ENCODE results near the gene KRT2. TPM values are rescaled to one million over a fixed set of nuclear protein-coding genes. Genes with fewer than 3 reads are reported as not detected.

Gene KRT2
- total RNA-seq, 1 donor from 2014 or later = not detected

DNA sequence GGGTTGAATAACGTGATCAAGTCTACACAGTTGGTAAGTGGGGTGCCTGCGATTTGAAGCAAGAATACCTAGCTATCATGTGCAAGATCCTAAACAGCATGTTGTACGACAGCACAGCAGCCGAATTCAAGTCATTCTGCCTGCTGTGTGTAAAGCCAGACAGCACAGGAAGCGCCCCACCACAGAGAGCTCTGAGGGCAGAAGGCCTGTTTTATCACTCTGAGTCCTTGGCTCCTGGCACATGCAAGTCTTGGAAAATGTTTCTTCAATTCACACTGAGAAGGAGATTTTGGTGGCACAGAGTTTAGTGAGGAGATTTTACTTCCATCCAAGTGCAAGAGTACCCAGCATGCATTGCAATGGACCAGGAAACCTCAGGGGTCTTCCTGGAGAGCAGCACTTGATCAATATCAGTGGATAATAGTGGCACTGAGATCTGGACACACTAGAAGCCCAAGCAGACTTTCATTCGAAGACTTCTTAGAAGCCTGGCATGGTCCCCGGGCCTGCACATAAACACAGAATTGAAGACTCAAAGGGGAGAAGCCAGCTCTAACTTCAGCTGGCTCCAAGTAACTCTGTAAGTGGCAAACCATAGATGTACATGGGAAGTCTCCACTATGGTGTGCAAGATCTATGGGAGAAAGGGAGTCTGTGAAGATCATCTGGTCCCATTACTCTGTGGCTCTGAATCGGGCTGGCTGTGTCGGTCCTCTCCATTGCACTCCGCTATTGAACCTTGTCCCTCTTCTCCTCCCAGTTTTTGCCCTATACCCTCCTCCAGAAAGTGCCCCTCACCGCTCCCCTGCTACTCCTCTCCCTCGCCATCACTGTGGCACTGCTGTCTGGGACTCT, 29.7 kb upstream of the KRT2 start:
- Mint-ChIP-seq H3K4me3 (no peak overlapping the region), H3K36me3 (ENCODE audit: low read depth) (no peaks in the 10 kb centered on the region), H3K4me1 (no peaks in the 10 kb centered on the region), H3K27ac (no peak overlapping the region), H3K27me3 (peaks cover 12% of the 10 kb centered on the region), H3K9me3 (no peaks in the 10 kb centered on the region)
- DNase-seq = no peak
- CTCF ChIA-PET = no interaction called here
- intact Hi-C loops (cut with micrococcal nuclease) = no loop called here
- TF ChIP-seq, protein P1, sequence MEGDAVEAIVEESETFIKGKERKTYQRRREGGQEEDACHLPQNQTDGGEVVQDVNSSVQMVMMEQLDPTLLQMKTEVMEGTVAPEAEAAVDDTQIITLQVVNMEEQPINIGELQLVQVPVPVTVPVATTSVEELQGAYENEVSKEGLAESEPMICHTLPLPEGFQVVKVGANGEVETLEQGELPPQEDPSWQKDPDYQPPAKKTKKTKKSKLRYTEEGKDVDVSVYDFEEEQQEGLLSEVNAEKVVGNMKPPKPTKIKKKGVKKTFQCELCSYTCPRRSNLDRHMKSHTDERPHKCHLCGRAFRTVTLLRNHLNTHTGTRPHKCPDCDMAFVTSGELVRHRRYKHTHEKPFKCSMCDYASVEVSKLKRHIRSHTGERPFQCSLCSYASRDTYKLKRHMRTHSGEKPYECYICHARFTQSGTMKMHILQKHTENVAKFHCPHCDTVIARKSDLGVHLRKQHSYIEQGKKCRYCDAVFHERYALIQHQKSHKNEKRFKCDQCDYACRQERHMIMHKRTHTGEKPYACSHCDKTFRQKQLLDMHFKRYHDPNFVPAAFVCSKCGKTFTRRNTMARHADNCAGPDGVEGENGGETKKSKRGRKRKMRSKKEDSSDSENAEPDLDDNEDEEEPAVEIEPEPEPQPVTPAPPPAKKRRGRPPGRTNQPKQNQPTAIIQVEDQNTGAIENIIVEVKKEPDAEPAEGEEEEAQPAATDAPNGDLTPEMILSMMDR (IDR thresholded peaks at IDR 0.05) = no peak
- POLR2A ChIA-PET = no interaction called here
- no peak for ATAC-seq (ENCODE audit: low read depth)

- ChIA-PET CTCF (no interaction called here), POLR2A (no interaction called here)
- TF ChIP-seq, protein P1 (IDR thresholded peaks at IDR 0.05) = no peak
- Mint-ChIP-seq H3K4me1 (no peaks in the 10 kb centered on the region), H3K27me3 (peaks cover 12% of the 10 kb centered on the region), H3K36me3 (ENCODE audit: low read depth) (no peaks in the 10 kb centered on the region), H3K9me3 (no peaks in the 10 kb centered on the region), H3K4me3 (no peak within 1 kb of the TSS), H3K27ac (no peak within 1 kb of the TSS)
- ATAC-seq (ENCODE audit: low read depth) (no peak), DNase-seq (no peak)
- intact Hi-C loops (cut with micrococcal nuclease) = no loop called here
These were observed 28.4 kb upstream of the KRT2 start, which contains the start of gene KRT1 for GRCh38 chr12:52680363-52680762. Gene KRT1 (minus strand): TSS chr12:52680407. CDS start chr12:52680348, 59 bp downstream.

GRCh38 chr12:52679875-52680274, 27.9 kb upstream of the KRT2 start:
- Mint-ChIP-seq H3K36me3 (ENCODE audit: low read depth) (no peaks in the 10 kb centered on the region), H3K4me3 (no peak overlapping the region), H3K27ac (no peak overlapping the region), H3K27me3 (peaks cover 12% of the 10 kb centered on the region), H3K9me3 (no peaks in the 10 kb centered on the region), H3K4me1 (no peaks in the 10 kb centered on the region)
- POLR2A ChIA-PET = no interaction called here
- intact Hi-C loops (cut with micrococcal nuclease) = no loop called here
- CTCF ChIA-PET = no interaction called here
- ATAC-seq (ENCODE audit: low read depth) (no peak), DNase-seq (no peak)
- TF ChIP-seq, protein P1 (IDR thresholded peaks at IDR 0.05) = no peak

GRCh38 chr12:52677671-52678070, 25.7 kb upstream of the KRT2 start:
- CTCF ChIA-PET = no interaction called here
- Mint-ChIP-seq H3K27me3 (peaks cover 8% of the 10 kb centered on the region), H3K36me3 (ENCODE audit: low read depth) (no peaks in the 10 kb centered on the region), H3K4me3 (no peak overlapping the region), H3K27ac (no peak overlapping the region), H3K4me1 (no peaks in the 10 kb centered on the region), H3K9me3 (no peaks in the 10 kb centered on the region)
- TF ChIP-seq, protein P1 (IDR thresholded peaks at IDR 0.05) = no peak
- DNase-seq (no peak), ATAC-seq (ENCODE audit: low read depth) (no peak)
- intact Hi-C loops (cut with micrococcal nuclease) = no loop called here
- POLR2A ChIA-PET = no interaction called here

DNA sequence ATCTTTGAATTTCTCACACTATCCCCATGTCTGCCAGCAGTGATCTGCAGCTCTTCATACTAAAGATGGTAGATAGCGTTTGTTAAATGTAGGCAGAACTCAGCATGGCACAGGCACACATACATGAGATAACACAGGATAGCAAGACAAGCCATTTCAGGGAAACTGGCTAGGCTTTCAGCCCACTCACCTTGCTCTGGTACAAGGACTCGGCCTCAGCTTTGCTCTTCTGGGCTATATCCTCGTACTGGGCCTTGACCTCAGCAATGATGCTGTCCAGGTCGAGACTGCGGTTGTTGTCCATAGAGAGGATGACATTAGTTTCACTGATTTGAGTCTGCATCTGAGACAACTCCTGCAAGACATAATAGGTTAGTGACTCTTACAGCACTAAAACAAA, 25.1 kb upstream of the KRT2 start:
- TF ChIP-seq, protein P1 (IDR thresholded peaks at IDR 0.05) = no peak
- intact Hi-C loops (cut with micrococcal nuclease) = no loop called here
- Mint-ChIP-seq H3K9me3 (no peaks in the 10 kb centered on the region), H3K4me3 (no peak overlapping the region), H3K36me3 (ENCODE audit: low read depth) (no peaks in the 10 kb centered on the region), H3K27ac (no peak overlapping the region), H3K4me1 (no peaks in the 10 kb centered on the region), H3K27me3 (peaks cover 8% of the 10 kb centered on the region)
- ChIA-PET CTCF (no interaction called here), POLR2A (no interaction called here)
- no peak for DNase-seq
- ATAC-seq (ENCODE audit: low read depth) = no peak

All from activated B cell treated with CpG ODN at 0.5 μM for 24 hours (primary cell).